Esophagus muscularis mucosa (tissue), 4 donors: ENCODE measurements around the gene AHR. TPM values are rescaled to one million over a fixed set of nuclear protein-coding genes. Genes with fewer than 3 reads are reported as not detected.
A peak's percentile ranks its signal among the peaks of the same experiment; 100 is the strongest.

ENCODE experiments used
- DNase-seq: peaks from one replicate; pipeline ENCODE4 v3.0.0-alpha.2; 2017; ENCODE audit errors: extremely low spot score
- H3K27ac ChIP-seq, 4 donors: fragments of 200-600 bp; sonication (generic); replicated peaks in 1 of 4; 1 replicate in 3 of 4; 2 replicates in 1 of 4; pipeline ENCODE4 v1.5.1; 2016 to 2019; ENCODE audit warnings: mild to moderate bottlenecking in 1 of 4
- H3K27me3 ChIP-seq, 4 donors: fragments of 200-600 bp; sonication (generic); one replicate each; pipeline versions ENCODE4 v1.5.1 to v1.6.0; 2016 to 2019
- H3K36me3 ChIP-seq, 4 donors: fragments of 200-600 bp; sonication (generic); one replicate each; pipeline ENCODE4 v1.5.1; 2016 to 2019
- H3K4me1 ChIP-seq, 4 donors: fragments of 200-600 bp; sonication (generic); one replicate each; pipeline ENCODE4 v1.5.1; 2016 to 2019
- H3K4me3 ChIP-seq, 4 donors: fragments of 200-600 bp; sonication (generic); 1 replicate in 2 of 4; 2 replicates in 2 of 4; pipeline ENCODE4 v1.5.1; 2016 to 2019; ENCODE audit warnings: mild to moderate bottlenecking in 4 of 4, moderate library complexity in 1 of 4
- H3K9me3 ChIP-seq, 4 donors: fragments of 200-600 bp; sonication (generic); 1 replicate in 3 of 4; 2 replicates in 1 of 4; pipeline ENCODE4 v1.5.1; 2016 to 2019
- EP300 ChIP-seq: sonication (generic); formaldehyde crosslinking; IDR thresholded peaks from one replicate; pipeline ENCODE4 v1.6.1; 2017; ENCODE audit warnings: antibody characterized with exemption
- POLR2A ChIP-seq: fragments of 450-650 bp; IDR thresholded peaks from one replicate; pipeline ENCODE4 v1.6.1; 2017; ENCODE audit warnings: antibody characterized with exemption, moderate library complexity, mild to moderate bottlenecking, low read depth
- POLR2AphosphoS5 ChIP-seq, 2 donors: sonication (generic); formaldehyde crosslinking; IDR thresholded peaks; one replicate each; pipeline ENCODE4 v1.6.1; 2017; ENCODE audit warnings: antibody characterized with exemption in 2 of 2
- WGBS: methylation state at CpG from one replicate; pipeline ENCODE4 v1.1.5; 2018; 5-methylcytosine and 5-hydroxymethylcytosine counted together
- intact Hi-C: fragments of 100-400 bp; cut with DNase I; formaldehyde crosslinking; loops from one replicate; pipeline ENCODE4 v1.15.1; 2023
- total RNA-seq, 4 donors: library from RNA; depleted of rRNA; stranded (reverse); fragments of >200 nt; gene quantifications; one replicate each; pipeline versions ENCODE4 v1.1.0 to v1.2.1, GENCODE V29; 2016
- TF ChIP-seq, protein P1 (sequence below), 3 experiments: fragments of 200-600 bp in 2 of 3; fragments of 450-650 bp in 1 of 3; sonication (generic) in 2 of 3; IDR thresholded peaks; one replicate each; pipeline ENCODE4 v1.5.1; 2017 to 2019; ENCODE audit warnings: antibody characterized with exemption in 3 of 3, mild to moderate bottlenecking in 2 of 3, moderate library complexity in 1 of 3

AHR gene
- total RNA-seq, 4 donors from 2014 or later, result 67.3 to 111 (median 77.8) TPM

DNA sequence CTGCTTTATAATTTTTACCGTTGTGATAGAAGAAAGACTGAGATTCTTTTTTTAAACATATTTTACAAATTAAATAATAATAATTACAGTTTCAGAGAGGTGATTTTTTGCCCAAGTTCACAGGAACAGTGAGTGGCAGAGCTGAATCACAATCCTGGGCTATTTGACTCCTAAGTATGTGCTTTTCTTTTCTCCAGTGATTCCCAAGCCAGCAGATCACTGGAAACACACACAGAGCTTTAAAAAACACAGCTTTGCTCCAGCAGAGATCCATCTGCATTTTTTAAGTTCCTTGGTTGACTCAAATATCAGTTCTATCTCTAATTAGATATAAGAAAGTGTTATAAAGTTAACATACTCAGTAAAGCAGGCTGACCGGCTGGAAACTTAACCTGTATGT, 69.0 kb downstream of the AHR start:
- Histone ChIP-seq H3K9me3 (no peaks in the 10 kb centered on the region), H3K4me3 (no peak overlapping the region), H3K27ac (peak overlapping the region in 1 of 4 donors; percentile 42)

DNA sequence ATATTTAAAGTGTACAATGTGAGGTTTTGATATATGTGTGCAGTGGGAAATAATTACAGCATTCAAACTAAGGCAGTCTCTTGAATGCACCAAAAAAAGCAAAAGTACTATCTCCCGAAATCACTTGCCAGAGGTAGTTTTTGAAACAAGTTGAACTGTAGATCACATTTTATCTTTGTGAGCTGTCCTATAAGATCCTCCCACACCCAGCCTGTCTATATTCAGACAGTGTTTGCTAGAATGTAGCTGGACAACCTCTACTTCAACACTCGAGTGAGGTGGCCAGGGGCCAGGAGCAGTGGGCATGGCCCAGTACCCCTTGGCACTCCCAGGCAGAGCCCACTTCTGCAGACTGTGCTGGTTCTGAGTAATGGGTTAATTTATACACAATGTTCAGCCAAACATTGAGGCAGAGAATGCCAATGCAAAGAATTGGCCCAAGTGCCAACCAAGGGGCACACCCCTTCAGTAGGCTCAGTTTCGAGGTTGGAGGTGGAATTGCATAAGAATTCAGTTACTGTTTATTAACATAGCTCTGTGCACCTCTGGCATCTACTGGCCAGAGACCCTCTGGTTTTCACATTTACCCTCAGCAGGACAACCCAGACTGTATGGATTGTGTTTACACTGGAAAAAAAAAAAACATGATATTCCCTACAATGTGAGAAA, 70.5 kb downstream of the AHR start:
- intact Hi-C loops, result no loop called here
- TF ChIP-seq, protein P1, sequence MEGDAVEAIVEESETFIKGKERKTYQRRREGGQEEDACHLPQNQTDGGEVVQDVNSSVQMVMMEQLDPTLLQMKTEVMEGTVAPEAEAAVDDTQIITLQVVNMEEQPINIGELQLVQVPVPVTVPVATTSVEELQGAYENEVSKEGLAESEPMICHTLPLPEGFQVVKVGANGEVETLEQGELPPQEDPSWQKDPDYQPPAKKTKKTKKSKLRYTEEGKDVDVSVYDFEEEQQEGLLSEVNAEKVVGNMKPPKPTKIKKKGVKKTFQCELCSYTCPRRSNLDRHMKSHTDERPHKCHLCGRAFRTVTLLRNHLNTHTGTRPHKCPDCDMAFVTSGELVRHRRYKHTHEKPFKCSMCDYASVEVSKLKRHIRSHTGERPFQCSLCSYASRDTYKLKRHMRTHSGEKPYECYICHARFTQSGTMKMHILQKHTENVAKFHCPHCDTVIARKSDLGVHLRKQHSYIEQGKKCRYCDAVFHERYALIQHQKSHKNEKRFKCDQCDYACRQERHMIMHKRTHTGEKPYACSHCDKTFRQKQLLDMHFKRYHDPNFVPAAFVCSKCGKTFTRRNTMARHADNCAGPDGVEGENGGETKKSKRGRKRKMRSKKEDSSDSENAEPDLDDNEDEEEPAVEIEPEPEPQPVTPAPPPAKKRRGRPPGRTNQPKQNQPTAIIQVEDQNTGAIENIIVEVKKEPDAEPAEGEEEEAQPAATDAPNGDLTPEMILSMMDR (IDR thresholded peaks at IDR 0.05), result no peak
- TF ChIP-seq EP300, result no peak
- TF ChIP-seq POLR2A, result no peak
- no peak for TF ChIP-seq POLR2AphosphoS5 (IDR thresholded peaks at IDR 0.05)
- 73% methylated on average over 3 of the region's 3 CpGs for WGBS
- H3K9me3 ChIP-seq, result no peaks in the 10 kb centered on the region
- no peak for DNase-seq
- peak overlapping the region in 3 of 4 donors; percentile 68 to 77 (median 71) for H3K27ac ChIP-seq
- no peaks in the 10 kb centered on the region for H3K27me3 ChIP-seq
- no peak overlapping the region for H3K4me3 ChIP-seq
- peaks cover 11 to 55% (median 45%) of the 10 kb centered on the region in 4 donors for H3K4me1 ChIP-seq
- no peaks in the 10 kb centered on the region for H3K36me3 ChIP-seq

More for the DNA sequence above, 69.0 kb downstream of the AHR start:
- 65% methylated on average over 2 of the region's 2 CpGs for WGBS
- H3K4me1 ChIP-seq, result peaks cover 11 to 58% (median 48%) of the 10 kb centered on the region in 4 donors
- H3K36me3 ChIP-seq, result no peaks in the 10 kb centered on the region
- DNase-seq, result no peak
- intact Hi-C loops, result no loop called here
- TF ChIP-seq EP300 (no peak), POLR2A (no peak)
- TF ChIP-seq, protein P1 (IDR thresholded peaks at IDR 0.05), result no peak
- H3K27me3 ChIP-seq, result no peaks in the 10 kb centered on the region

DNA sequence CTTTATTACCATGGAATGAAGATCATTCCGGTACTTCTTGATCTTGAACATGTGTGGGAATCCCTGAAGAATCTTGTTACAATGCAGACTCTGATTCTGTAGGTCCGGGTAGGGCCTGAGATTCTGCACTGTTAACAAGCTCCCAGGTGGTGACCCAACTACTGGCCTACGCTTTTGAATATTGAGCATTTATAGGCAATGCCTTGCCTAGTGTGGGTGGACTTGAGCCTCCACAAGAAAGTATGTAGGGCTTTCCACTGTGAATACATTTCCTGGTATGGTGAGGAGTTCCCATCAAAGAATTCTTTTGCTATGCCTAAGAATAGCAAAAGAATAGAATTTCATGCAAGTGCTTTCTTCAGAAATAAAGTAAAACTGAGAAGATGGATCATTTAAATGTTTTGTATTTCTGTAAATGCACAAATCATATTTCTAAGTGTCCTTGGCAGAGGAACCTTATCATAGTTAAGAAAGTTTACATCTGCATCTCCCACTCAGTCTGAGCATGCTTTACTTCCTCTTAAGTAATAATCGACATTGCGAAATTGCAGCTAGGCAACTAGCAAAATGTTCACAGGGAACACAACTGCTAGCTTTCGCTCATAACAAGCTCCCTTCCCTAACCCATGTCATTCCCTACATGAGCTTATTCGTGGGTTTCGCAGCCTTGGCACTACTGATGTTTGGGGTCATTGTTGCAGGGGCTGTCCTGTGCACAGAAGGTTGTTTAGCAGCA, 71.4 kb downstream of the AHR start:
- DNase-seq, result no peak
- peak overlapping the region; percentile 29 to 77 (median 70) for H3K27ac ChIP-seq
- intact Hi-C loops, result no loop called here

DNA sequence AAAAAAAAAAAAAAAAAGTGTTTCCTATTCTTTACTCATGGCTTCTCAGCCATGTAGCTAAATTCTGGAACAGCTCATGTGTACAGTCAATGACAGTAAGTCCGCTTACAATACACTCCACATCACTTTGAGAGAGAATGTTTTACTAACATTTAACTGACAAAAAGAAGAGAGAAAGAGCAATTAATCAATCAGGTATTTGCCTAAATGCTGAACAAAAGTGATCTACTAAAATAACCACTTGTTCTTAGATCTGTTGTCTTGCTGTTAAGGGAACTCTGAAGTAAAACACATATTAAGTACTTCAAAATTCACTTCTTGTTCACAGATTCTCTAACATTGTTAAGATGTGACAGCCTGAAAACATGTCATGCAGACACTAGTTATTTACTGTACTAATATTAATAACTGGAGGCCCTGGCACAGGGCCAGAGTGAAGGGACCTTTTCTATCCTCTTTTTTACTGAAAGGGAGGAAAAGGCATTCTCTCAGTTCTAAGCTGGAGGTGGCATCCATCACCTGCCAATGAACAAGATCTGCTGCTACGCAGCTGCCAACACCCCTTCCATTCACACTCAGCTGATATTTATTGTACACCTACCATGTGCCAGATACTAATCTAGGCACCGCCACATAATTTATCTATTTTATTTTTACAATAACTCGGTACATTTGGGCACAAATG, 72.6 kb downstream of the AHR start:
- DNase-seq, result no peak
- TF ChIP-seq EP300 (no peak), POLR2AphosphoS5 (IDR thresholded peaks at IDR 0.05) (no peak), POLR2A (no peak)
- TF ChIP-seq, protein P1 (IDR thresholded peaks at IDR 0.05), result no peak
- 65% methylated on average over 4 of the region's 4 CpGs for WGBS

More for the DNA sequence above, 71.4 kb downstream of the AHR start:
- Histone ChIP-seq H3K4me3 (no peak overlapping the region), H3K4me1 (peaks cover 11 to 63% (median 49%) of the 10 kb centered on the region in 4 donors), H3K9me3 (no peaks in the 10 kb centered on the region), H3K27me3 (no peaks in the 10 kb centered on the region), H3K36me3 (no peaks in the 10 kb centered on the region)
- WGBS, result 66% methylated on average over 8 of the region's 8 CpGs
- no peak for TF ChIP-seq POLR2A
- TF ChIP-seq, protein P1 (IDR thresholded peaks at IDR 0.05), result no peak
- TF ChIP-seq POLR2AphosphoS5 (IDR thresholded peaks at IDR 0.05), result peak; percentile 20 to 58
- no peak for TF ChIP-seq EP300

More for the DNA sequence above, 72.6 kb downstream of the AHR start:
- H3K4me1 ChIP-seq, result peaks cover 11 to 67% (median 50%) of the 10 kb centered on the region in 4 donors
- H3K9me3 ChIP-seq, result no peaks in the 10 kb centered on the region
- H3K4me3 ChIP-seq, result no peak overlapping the region
- intact Hi-C loops, result no loop called here
- H3K27me3 ChIP-seq, result no peaks in the 10 kb centered on the region
- no peaks in the 10 kb centered on the region for H3K36me3 ChIP-seq
- H3K27ac ChIP-seq, result peak overlapping the region; percentile 58 to 77 (median 70)
